CD4-positive, alpha-beta T cell treated with Interleukin-6 for 4 hours (primary cell): ENCODE data around the gene FUBP3.

Experiments used
- DNase-seq: peaks from one replicate; pipeline ENCODE4 v3.0.0-alpha.2; 2020; ENCODE audit warnings: mixed read lengths

The FUBP3 gene

GRCh38 chr9:130634801-130635200 is 55.4 kb downstream of the FUBP3 start:
- DNase-seq, result no peak

- DNase-seq, result no peak
These were observed 55.9 kb downstream of the FUBP3 start for GRCh38 chr9:130635306-130635705.

- DNase-seq, result no peak
These were observed 56.6 kb downstream of the FUBP3 start for GRCh38 chr9:130635721-130636647.

GRCh38 chr9:130636648-130637020 is 57.3 kb downstream of the FUBP3 start:
- no peak for DNase-seq

GRCh38 chr9:130638284-130639123 is 59.1 kb downstream of the FUBP3 start:
- no peak for DNase-seq

- DNase-seq, result no peak
These were observed 59.9 kb downstream of the FUBP3 start for GRCh38 chr9:130639124-130639765.

- DNase-seq, result no peak
These were observed 60.6 kb downstream of the FUBP3 start for GRCh38 chr9:130639866-130640555.

GRCh38 chr9:130640681-130641080 is 61.3 kb downstream of the FUBP3 start:
- DNase-seq, result no peak

GRCh38 chr9:130642926-130643325 is 63.5 kb downstream of the FUBP3 start:
- DNase-seq, result no peak

GRCh38 chr9:130651221-130651620 is 71.8 kb downstream of the FUBP3 start:
- DNase-seq, result no peak

- DNase-seq, result no peak
These were observed 72.4 kb downstream of the FUBP3 start for GRCh38 chr9:130651752-130652151.

- DNase-seq, result no peak
These were observed 75.5 kb downstream of the FUBP3 start for GRCh38 chr9:130654879-130655278.

GRCh38 chr9:130658893-130659698 is 79.7 kb downstream of the FUBP3 start:
- DNase-seq, result no peak

- DNase-seq, result no peak
These were observed 80.4 kb downstream of the FUBP3 start for GRCh38 chr9:130659699-130660248.

- DNase-seq, result no peak
These were observed 80.9 kb downstream of the FUBP3 start for GRCh38 chr9:130660326-130660682.

GRCh38 chr9:130660683-130661450 is 81.5 kb downstream of the FUBP3 start:
- no peak for DNase-seq

- no peak for DNase-seq
These were observed 82.2 kb downstream of the FUBP3 start for GRCh38 chr9:130661451-130662098.

- DNase-seq, result no peak
These were observed 83.0 kb downstream of the FUBP3 start for GRCh38 chr9:130662099-130662969.

- peak; percentile 15 for DNase-seq
These were observed 83.5 kb downstream of the FUBP3 start for GRCh38 chr9:130662970-130663257.
